ENCODE measurements around the gene KCNG4.

- TF ChIP-seq CTCF (conservative IDR thresholded peaks at IDR 0.05; ENCODE audit: low read length) (no peak), EZH2phosphoT487 (IDR thresholded peaks at IDR 0.05; ENCODE audit: borderline replicate concordance) (no peak)
Measured at GRCh38 chr16:84246679-84247077, 6.9 kb upstream of the KCNG4 start.

Measured in Loucy (cell line).